NOMO-1 treated with DMSO at 0.1 percent for 48 hours (cell line): ENCODE results near the gene OR1F1.
"Not testable (repeated sequence)": the region's sequence is repeated elsewhere in the genome, so short reads cannot be mapped to it uniquely, and the experiment has no call there.

Experiments
- DNase-seq: peaks from one replicate; lab custom pipeline; 2025; ENCODE audit not compliant: unreplicated experiment; lab: John Stamatoyannopoulos, UW

The OR1F1 gene

DNA sequence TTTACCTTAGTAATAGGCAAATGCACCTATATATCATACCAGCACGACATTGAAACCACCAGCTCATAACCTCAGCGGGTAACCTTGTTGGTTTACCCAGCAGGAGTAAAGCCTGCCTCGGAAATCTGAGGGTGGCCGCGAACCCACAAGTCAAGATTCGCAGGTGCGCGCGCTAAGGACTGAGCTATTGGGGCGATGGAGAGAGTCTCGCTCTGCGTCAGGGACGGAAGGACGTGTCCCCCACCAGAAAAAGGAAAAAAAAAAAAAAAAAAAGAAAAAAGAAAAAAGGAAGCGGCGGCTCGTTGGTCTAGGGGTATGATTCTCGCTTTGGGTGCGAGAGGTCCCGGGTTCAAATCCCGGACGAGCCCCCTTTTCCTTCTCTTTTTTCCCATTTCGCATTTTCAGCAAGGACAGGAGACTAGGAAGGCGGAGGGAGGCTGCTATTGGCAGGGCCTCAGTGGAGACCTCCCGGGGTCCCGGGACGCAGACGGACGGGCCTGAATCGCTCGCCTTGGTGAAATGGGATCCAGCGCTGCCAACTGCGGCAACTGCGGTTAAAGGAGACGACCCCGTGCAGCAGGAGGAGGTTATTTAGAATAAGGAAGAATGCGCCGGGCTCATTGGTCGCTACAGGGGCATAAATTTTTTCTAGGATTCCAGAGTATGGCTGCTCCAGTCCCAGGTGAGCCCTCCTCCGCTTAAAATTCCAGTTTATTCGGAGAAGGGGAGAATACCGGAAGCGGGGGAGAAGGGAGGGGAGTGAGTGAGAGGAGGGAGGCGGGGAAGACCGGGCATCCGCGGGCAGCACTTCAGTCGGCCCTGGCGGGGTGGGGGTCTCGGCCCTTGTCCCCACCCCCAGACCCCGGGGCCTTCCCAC lies at the start of gene OR1F1:
Gene OR1F1 (plus strand): TSS at position 407 of the 877 bp plus-strand sequence.
- no peak for DNase-seq

DNA sequence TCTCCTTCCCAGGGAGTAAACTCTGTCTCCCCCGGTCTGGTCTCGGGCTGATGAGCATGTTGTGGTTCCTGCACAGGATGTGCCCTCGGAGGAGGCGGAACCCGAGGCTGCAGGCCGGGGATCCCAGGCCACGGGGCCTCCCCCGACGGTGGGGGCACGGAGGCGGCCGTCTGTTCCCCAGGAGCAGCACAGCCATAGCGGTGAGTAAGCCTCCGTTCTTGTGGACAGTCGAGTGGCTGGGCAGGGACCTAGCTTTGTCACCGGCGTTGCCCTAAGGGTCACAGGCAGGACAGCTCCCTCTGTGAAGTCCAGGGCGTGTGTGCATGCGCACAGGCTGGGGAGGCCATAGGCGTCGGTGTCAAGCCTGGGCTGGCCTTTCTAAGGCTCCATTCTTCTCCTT lies 49.7 kb upstream of the OR1F1 start:
- no peak for DNase-seq

DNA sequence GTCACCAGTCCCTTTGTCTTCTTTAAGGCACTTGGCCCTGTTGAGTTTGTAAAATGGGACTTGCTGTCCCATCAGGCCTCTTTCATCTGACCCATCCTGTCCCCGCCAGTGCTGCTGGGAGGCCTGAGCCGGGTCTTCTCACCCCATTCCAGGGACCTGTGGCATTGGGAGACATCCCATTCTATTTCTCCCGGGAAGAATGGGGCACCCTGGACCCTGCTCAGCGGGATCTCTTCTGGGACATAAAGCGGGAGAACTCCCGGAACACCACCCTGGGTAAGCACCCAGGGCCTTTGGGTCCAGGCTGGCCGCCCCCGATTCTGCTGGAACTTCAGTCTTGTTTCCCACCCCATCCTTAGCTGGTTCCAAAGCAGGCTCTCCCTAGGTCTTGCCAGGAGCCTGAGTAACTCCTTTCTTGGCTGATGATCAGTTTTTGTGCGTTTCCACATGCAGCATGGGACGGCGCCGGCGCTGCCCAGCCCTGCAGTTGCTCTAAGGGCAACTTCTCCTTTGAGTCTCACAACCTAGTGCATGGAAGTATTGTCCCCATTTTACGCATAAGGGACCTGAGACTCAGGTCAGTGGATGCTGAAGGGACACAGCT lies 49.1 kb upstream of the OR1F1 start:
- DNase-seq = no peak

DNA sequence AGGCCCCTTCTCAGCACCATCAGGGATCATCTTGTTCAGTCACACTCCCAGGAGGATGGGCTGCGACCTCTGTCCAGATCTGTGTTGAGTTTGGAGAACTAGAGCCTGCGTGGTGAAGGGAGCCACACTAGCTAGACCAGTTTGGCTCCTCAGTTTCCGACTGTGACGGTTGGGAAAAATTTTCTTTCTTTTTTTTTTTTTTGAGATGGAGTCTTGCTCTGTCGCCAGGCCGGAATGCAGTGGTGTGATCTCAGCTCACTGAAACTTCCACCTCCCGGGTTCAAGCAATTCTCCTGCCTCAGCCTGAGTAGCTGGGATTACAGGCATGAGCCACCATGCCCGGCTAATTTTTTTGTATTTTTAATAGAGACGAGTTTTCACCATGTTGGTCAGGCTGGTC lies 48.4 kb upstream of the OR1F1 start:
- not testable (repeated sequence) for DNase-seq

- no peak for DNase-seq
Measured at GRCh38 chr16:3140603-3141427, 47.2 kb upstream of the OR1F1 start.

- DNase-seq = no peak
Measured at GRCh38 chr16:3141781-3142311, 46.2 kb upstream of the OR1F1 start.

DNA sequence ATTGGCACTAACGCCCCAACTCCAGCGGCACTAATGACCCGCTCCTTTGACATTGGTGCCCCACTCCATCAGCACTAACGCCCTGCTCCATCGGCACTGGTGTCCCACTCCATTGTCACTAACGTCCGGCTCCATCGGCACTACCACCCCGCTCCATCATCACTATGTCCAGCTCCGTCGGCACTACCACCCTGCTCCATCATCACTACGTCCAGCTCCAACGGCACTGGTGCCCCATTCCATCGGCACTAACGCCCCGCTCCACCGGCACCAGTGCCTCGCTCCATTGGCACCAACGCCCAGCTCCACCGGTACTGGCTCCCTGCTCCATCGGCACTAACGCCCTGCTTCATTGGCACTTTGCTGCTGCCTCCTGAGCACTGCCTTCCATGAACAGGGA lies 45.7 kb upstream of the OR1F1 start:
- no peak for DNase-seq

GRCh38 chr16:3142770-3143169 lies 45.2 kb upstream of the OR1F1 start:
- DNase-seq = no peak

DNA sequence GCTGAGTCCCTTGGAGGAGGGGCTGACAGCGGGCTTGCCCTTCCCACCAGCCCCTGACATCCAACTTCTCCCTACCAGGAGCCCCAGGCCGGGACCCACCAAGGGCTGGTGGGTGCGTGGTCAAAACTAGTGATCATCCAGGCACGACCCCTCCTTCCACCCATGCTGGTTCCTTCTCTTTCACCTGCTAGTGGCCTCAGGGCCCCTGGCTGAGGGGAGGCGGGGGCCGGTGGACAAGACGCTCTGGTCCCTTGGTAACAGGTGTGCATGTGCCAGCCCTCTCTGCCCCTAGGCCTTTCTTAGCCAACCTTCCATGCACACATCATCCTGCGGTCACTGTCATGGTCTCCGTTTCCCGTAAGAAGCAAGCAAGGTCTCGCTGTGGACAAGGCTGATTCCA lies 44.8 kb upstream of the OR1F1 start:
- no peak for DNase-seq

DNA sequence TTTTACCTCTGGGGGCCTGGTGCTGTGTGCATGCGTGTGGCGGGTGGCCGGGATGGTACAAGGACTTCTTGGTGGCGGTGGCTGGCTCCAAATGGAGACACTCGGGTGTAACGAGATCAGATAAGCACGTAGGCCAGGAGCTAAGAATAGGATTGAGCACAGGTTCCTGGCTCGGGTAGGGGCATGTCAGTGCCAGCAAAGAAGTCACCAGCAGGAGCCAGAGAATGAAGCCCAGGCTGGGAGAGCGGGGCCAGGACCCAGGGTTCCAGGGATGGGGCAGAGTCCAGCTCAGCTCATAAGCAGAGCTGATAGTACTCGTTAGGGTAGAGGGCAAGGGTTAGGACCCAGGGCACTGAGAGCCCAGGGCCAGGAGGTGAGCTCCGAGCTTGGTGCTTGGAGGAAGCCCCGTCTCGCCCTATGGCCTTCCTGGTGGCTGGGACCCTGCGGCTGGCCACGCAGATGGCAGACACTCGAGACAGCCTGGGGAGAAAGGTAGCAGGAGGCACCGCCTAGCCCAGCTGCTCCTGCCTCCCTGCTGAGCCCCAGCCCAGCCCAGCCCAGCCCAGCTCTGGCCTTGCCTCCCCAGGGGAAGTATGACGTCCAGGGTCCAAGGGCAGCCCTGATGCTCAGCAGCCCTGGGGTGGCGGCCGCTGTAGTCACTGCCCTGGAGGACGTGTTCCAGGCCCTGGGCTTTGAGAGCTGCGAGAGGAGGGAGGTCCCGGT lies 44.2 kb upstream of the OR1F1 start:
- no peak for DNase-seq

GRCh38 chr16:3144321-3144983 lies 43.6 kb upstream of the OR1F1 start:
- DNase-seq = no peak

- no peak for DNase-seq
Measured at GRCh38 chr16:3145151-3145550, 42.9 kb upstream of the OR1F1 start.

- no peak for DNase-seq
Measured at GRCh38 chr16:3145660-3146059, 42.3 kb upstream of the OR1F1 start.

DNA sequence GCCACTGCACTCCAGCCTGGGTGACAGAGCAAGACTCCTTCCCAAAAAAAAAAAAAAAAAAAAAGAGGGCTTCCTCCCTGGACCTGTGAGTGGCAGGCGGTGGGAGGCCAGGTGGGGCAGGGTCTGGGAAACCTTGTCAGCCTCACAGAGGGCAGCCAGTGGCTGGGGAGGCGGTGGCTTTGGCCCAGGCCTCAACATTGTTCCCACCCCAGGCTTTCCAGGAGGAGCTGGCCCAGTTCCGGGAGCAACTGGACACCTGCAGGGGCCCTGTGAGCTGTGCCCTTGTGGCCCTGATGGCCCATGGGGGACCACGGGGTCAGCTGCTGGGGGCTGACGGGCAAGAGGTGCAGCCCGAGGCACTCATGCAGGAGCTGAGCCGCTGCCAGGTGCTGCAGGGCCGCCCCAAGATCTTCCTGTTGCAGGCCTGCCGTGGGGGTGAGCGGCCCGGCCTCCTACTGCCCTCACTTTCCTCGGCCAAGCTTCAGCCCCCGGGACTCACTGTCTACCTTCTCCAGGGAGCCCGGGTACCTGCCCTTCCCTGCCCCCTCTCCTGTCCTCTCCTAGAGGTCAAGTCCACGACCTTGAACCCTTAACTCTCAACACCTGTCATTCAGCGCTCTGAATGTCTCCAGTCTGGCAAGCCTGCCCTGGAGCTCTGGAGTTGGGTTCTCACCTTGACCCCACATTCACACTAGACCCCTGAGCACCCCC lies 40.8 kb upstream of the OR1F1 start:
- no peak for DNase-seq

- no peak for DNase-seq
Measured at GRCh38 chr16:3147757-3148104, 40.3 kb upstream of the OR1F1 start.

DNA sequence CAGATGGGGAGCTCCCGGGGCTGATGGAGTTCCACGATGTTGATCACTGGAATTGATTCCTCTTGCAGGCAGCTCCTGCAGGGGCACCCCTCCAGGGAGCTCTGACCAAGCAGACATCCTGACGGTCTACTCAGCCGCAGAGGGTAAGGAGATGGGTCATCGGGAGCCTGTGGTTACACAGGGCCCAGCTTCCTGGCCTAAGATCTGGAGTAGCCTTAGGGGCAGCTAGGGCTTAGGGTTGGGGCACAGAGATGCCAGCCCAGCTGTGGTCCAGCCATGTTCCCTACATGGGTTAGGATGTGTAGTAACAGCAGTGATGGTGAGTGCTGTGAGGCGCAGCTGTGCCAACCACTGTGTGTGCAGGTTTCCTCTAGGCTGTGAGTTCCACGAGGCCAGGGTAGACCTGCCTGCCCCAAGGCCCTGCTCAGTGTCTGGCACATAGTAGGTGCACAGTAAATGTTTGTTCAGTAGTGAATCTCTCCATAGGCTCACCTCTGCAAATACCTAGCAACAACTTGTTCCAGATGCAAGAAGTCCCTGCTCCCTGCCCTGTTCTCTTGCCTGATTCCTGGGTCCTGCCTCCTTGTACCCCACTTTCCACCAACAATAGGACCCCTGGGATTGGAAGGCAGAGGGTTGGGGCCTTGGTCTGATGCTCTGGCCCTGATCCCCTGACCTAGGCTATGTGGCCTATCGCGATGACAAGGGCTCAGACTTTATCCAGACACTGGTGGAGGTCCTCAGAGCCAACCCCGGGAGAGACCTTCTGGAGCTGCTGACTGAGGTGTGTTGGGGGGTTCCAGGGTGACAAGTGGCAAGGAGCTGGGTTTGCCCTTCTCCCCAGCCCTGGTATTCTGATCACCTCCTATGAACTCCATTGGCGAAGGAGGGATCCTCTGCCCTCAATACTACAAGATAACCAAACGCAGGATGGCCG lies 39.5 kb upstream of the OR1F1 start:
- DNase-seq = no peak

GRCh38 chr16:3149193-3149530 lies 38.8 kb upstream of the OR1F1 start:
- DNase-seq = no peak

- DNase-seq = peak; percentile 68
Measured at GRCh38 chr16:3149630-3150345, 38.2 kb upstream of the OR1F1 start.
